GM21717 (cell line): Measurements from ENCODE around the gene ADAM10.

Source experiments
- ATAC-seq: cut with Tn5 transposase; IDR thresholded peaks from one replicate; pipeline ENCODE4 v1.9.1; 2021; ENCODE audit warnings: mild to moderate bottlenecking, moderate library complexity; ENCODE audit not compliant: unreplicated experiment

The ADAM10 gene

GRCh38 chr15:58538901-58539300, 210.6 kb downstream of the ADAM10 start:
- no peak for ATAC-seq
